GM12878 (cell line): ENCODE measurements around the gene DUOX1. TPM values are rescaled to one million over a fixed set of nuclear protein-coding genes. Genes with fewer than 3 reads are reported as not detected.

ENCODE experiments used
- HCFC1 ChIP-seq: fragments of 150-350 bp; IDR thresholded peaks from 2 replicates; pipeline ENCODE4 v1.6.1; 2014; ENCODE audit warnings: low read length
- KLF5 ChIP-seq: fragments of 450-650 bp; IDR thresholded peaks from 2 replicates; pipeline ENCODE4 v1.6.1; 2014; ENCODE audit warnings: mild to moderate bottlenecking; ENCODE audit not compliant: partially characterized antibody
- MAX ChIP-seq: IDR thresholded peaks from 2 replicates; pipeline ENCODE4 v1.6.1; 2012; ENCODE audit warnings: low read depth, low read length, improper control_type of control experiment
- MEF2A ChIP-seq: IDR thresholded peaks from 2 replicates; pipeline ENCODE4 v1.6.1; 2011; ENCODE audit warnings: low read depth, mild to moderate bottlenecking, low read length, moderate library complexity; ENCODE audit not compliant: insufficient read depth
- NR2C1 ChIP-seq: fragments of 450-650 bp; IDR thresholded peaks from 2 replicates; pipeline ENCODE4 v1.6.1; 2017; ENCODE audit warnings: antibody characterized with exemption, mild to moderate bottlenecking, moderate library complexity
- NR2C2 ChIP-seq: IDR thresholded peaks from 2 replicates; pipeline ENCODE4 v1.6.1; 2011; ENCODE audit warnings: borderline replicate concordance, low read depth; ENCODE audit not compliant: control insufficient read depth, insufficient read length
- NR2F1 ChIP-seq: fragments of 450-650 bp; conservative IDR thresholded peaks from 2 replicates; pipeline ENCODE4 v1.6.1; 2017; ENCODE audit warnings: mild to moderate bottlenecking
- POLR2AphosphoS2 ChIP-seq: IDR thresholded peaks from 2 replicates; pipeline ENCODE4 v1.6.1; 2011; ENCODE audit warnings: low read depth, mild to moderate bottlenecking, low read length, improper control_type of control experiment, moderate library complexity
- RB1 ChIP-seq: fragments of 450-650 bp; formaldehyde crosslinking; IDR thresholded peaks from 2 replicates; pipeline ENCODE4 v1.6.1; 2017; ENCODE audit warnings: mild to moderate bottlenecking, borderline replicate concordance
- SP1 ChIP-seq: IDR thresholded peaks from one replicate; pipeline ENCODE4 v1.6.1; 2011; ENCODE audit warnings: low read depth, low read length
- STAT1 ChIP-seq: fragments of 450-650 bp; conservative IDR thresholded peaks from 2 replicates; pipeline ENCODE4 v1.6.1; 2014; ENCODE audit warnings: antibody characterized with exemption, mild to moderate bottlenecking
- YBX1 ChIP-seq: fragments of 450-650 bp; IDR thresholded peaks from 2 replicates; pipeline ENCODE4 v1.6.1; 2016; ENCODE audit warnings: antibody characterized with exemption
- ZBTB40 ChIP-seq: fragments of 450-650 bp; IDR thresholded peaks from 2 replicates; pipeline ENCODE4 v1.6.1; 2016; ENCODE audit warnings: mild to moderate bottlenecking, moderate library complexity, borderline replicate concordance
- polyA plus RNA-seq, 11 experiments: library from polyadenylated mRNA; depleted of rRNA in 4 of 11; unstranded in 6 of 11; stranded (reverse) in 5 of 11; fragments of >200 nt; fragmentation: Nextera tagmentation in 4 of 11; fragmentation: Illumina TruSeq in 1 of 11; extraction: Ambion mirVana in 4 of 11; extraction: Trizol in 1 of 11; gene quantifications; 1 replicate in 1 of 11; 2 replicates in 10 of 11; pipeline versions ENCODE4 v1.2.1 to v1.2.3, GENCODE V29; 2011 to 2016; ENCODE audit warnings: inconsistent platforms in 2 of 11, missing spikeins in 2 of 11, low read depth in 1 of 11
- total RNA-seq, 4 experiments: library from RNA; depleted of rRNA in 3 of 4; stranded (reverse); fragments of >200 nt in 3 of 4; fragmentation: Illumina TruSeq in 1 of 4; extraction: Trizol in 1 of 4; gene quantifications; 2 replicates each; pipeline versions ENCODE4 v1.2.1 to v1.2.3, GENCODE V29; 2013 to 2021
- TF ChIP-seq, protein P1 (sequence below): IDR thresholded peaks from 2 replicates; pipeline ENCODE4 v1.6.1; 2011; ENCODE audit warnings: low read depth, low read length, improper control_type of control experiment, borderline replicate concordance
- TF ChIP-seq, protein P2 (sequence below): IDR thresholded peaks from 2 replicates; pipeline ENCODE4 v1.6.1; 2012; ENCODE audit warnings: low read length, inconsistent platforms
- TF ChIP-seq, protein P3 (sequence below): fragments of 450-650 bp; IDR thresholded peaks from 2 replicates; pipeline ENCODE4 v1.6.1; 2017; ENCODE audit warnings: mild to moderate bottlenecking, moderate library complexity
- TF ChIP-seq, protein P4 (sequence below): fragments of 450-650 bp; IDR thresholded peaks from 2 replicates; pipeline ENCODE4 v1.6.1; 2017; ENCODE audit warnings: low read depth, mild to moderate bottlenecking, moderate library complexity

The DUOX1 gene
- total and polyA plus RNA-seq, 10 of the 15 experiments (the other 5 are each of a cell fraction or from before 2014, with no cell fraction given), result 0.02 to 2.1 (median 0.26) TPM; not detected in 3

DNA sequence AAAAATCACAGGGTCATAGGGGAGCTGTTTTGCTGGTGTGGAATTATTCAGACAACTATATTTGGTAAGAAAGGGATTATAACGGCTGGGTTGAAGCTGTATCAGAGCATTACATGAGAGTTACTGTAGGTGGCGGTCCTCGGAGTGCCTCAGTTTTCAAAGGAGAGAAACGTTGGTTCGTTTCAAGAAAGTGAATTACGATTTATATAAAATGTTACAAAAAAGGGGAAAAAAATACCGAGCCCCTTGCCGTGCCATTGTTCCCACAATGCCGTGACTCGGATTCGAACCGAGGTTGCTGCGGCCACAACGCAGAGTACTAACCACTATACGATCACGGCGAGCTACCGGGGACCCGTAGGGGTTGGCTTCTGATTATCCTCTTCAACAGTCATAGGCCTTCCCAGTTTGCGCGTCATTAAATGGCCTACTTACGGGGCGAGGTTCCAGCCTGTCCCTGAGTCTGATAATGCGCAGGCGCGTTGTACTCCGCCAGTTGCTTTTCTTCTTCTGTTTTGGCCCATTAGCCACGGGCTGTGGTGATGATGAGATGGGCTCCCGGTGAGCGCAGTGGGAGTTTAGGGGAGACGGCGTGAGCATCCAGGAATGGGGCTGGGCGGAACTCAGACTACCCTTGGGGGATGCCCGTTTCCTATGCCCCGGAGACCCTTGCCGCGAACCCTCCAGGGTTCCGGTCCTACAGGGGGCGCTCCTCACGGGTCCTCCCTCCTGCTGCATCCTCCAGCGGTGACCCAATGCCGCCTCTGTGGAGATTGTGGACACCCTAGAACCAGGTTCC lies 68.7 kb downstream of the DUOX1 start (continued):
- peak; percentile 87 for TF ChIP-seq ZBTB40
- no peak for TF ChIP-seq RB1
- no peak for TF ChIP-seq MAX
- peak; percentile 96 for TF ChIP-seq POLR2AphosphoS2
- TF ChIP-seq, protein P1, sequence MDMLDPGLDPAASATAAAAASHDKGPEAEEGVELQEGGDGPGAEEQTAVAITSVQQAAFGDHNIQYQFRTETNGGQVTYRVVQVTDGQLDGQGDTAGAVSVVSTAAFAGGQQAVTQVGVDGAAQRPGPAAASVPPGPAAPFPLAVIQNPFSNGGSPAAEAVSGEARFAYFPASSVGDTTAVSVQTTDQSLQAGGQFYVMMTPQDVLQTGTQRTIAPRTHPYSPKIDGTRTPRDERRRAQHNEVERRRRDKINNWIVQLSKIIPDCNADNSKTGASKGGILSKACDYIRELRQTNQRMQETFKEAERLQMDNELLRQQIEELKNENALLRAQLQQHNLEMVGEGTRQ, result no peak
- TF ChIP-seq KLF5, result peak; percentile 60
- TF ChIP-seq STAT1, result no peak
- no peak for TF ChIP-seq HCFC1
- TF ChIP-seq MEF2A, result peak; percentile 63; the same call in 1 of the 2 replicates
- peak; percentile 38 for TF ChIP-seq NR2F1
- no peak for TF ChIP-seq YBX1
- no peak for TF ChIP-seq SP1
- TF ChIP-seq, protein P2, sequence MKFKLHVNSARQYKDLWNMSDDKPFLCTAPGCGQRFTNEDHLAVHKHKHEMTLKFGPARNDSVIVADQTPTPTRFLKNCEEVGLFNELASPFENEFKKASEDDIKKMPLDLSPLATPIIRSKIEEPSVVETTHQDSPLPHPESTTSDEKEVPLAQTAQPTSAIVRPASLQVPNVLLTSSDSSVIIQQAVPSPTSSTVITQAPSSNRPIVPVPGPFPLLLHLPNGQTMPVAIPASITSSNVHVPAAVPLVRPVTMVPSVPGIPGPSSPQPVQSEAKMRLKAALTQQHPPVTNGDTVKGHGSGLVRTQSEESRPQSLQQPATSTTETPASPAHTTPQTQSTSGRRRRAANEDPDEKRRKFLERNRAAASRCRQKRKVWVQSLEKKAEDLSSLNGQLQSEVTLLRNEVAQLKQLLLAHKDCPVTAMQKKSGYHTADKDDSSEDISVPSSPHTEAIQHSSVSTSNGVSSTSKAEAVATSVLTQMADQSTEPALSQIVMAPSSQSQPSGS, result peak; percentile 68
- TF ChIP-seq, protein P3, sequence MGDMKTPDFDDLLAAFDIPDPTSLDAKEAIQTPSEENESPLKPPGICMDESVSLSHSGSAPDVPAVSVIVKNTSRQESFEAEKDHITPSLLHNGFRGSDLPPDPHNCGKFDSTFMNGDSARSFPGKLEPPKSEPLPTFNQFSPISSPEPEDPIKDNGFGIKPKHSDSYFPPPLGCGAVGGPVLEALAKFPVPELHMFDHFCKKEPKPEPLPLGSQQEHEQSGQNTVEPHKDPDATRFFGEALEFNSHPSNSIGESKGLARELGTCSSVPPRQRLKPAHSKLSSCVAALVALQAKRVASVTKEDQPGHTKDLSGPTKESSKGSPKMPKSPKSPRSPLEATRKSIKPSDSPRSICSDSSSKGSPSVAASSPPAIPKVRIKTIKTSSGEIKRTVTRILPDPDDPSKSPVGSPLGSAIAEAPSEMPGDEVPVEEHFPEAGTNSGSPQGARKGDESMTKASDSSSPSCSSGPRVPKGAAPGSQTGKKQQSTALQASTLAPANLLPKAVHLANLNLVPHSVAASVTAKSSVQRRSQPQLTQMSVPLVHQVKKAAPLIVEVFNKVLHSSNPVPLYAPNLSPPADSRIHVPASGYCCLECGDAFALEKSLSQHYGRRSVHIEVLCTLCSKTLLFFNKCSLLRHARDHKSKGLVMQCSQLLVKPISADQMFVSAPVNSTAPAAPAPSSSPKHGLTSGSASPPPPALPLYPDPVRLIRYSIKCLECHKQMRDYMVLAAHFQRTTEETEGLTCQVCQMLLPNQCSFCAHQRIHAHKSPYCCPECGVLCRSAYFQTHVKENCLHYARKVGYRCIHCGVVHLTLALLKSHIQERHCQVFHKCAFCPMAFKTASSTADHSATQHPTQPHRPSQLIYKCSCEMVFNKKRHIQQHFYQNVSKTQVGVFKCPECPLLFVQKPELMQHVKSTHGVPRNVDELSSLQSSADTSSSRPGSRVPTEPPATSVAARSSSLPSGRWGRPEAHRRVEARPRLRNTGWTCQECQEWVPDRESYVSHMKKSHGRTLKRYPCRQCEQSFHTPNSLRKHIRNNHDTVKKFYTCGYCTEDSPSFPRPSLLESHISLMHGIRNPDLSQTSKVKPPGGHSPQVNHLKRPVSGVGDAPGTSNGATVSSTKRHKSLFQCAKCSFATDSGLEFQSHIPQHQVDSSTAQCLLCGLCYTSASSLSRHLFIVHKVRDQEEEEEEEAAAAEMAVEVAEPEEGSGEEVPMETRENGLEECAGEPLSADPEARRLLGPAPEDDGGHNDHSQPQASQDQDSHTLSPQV, result no peak
- TF ChIP-seq, protein P4, sequence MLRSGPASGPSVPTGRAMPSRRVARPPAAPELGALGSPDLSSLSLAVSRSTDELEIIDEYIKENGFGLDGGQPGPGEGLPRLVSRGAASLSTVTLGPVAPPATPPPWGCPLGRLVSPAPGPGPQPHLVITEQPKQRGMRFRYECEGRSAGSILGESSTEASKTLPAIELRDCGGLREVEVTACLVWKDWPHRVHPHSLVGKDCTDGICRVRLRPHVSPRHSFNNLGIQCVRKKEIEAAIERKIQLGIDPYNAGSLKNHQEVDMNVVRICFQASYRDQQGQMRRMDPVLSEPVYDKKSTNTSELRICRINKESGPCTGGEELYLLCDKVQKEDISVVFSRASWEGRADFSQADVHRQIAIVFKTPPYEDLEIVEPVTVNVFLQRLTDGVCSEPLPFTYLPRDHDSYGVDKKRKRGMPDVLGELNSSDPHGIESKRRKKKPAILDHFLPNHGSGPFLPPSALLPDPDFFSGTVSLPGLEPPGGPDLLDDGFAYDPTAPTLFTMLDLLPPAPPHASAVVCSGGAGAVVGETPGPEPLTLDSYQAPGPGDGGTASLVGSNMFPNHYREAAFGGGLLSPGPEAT, result 0 out of 2 replicates have a peak, but pooled peaks have one; percentile 33
- TF ChIP-seq NR2C1, result no peak
- no peak for TF ChIP-seq NR2C2
